OCI-LY3 (cell line): ENCODE results near the gene GTPBP10.

ENCODE experiments used
- EZH2phosphoT487 ChIP-seq: fragments of 200-600 bp; shearing (Covaris generic); IDR thresholded peaks from 2 replicates; pipeline ENCODE4 v1.6.1; 2018; ENCODE audit warnings: antibody characterized with exemption, mixed run types, low read depth
- TF ChIP-seq, protein P1 (sequence below): fragments of 200-600, 300-600 bp; sonication (generic); IDR thresholded peaks from 2 replicates; pipeline ENCODE4 v1.5.1; 2014; ENCODE audit warnings: antibody characterized with exemption, low read length, low read depth

DNA sequence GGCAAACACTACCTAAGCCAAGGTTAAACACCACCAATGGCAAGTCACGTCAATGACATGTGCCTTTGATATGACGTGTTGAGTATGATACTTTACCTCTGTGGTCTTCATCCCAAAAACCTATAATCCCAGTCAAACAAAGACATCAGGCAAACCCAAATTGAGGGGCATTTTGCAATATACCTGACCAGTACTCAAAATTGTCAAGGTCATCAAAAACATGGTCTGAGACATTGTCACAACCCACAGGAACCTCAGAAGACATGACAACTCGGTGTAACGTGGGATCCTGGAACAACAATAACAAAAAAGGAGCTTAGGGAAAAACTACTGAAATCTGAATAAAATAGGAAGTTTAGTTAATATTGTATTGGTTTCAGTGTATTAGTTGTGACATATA is 32.6 kb upstream of the GTPBP10 start:
- TF ChIP-seq, protein P1, sequence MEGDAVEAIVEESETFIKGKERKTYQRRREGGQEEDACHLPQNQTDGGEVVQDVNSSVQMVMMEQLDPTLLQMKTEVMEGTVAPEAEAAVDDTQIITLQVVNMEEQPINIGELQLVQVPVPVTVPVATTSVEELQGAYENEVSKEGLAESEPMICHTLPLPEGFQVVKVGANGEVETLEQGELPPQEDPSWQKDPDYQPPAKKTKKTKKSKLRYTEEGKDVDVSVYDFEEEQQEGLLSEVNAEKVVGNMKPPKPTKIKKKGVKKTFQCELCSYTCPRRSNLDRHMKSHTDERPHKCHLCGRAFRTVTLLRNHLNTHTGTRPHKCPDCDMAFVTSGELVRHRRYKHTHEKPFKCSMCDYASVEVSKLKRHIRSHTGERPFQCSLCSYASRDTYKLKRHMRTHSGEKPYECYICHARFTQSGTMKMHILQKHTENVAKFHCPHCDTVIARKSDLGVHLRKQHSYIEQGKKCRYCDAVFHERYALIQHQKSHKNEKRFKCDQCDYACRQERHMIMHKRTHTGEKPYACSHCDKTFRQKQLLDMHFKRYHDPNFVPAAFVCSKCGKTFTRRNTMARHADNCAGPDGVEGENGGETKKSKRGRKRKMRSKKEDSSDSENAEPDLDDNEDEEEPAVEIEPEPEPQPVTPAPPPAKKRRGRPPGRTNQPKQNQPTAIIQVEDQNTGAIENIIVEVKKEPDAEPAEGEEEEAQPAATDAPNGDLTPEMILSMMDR = no peak
- no peak for TF ChIP-seq EZH2phosphoT487
